Measurements from ENCODE around the gene FTCD. TPM values are rescaled to one million over a fixed set of nuclear protein-coding genes. Genes with fewer than 3 reads are reported as not detected.

The FTCD gene
- total and polyA plus RNA-seq, 2 experiments from 2014 or later: 18.9 to 27.4 TPM

DNA sequence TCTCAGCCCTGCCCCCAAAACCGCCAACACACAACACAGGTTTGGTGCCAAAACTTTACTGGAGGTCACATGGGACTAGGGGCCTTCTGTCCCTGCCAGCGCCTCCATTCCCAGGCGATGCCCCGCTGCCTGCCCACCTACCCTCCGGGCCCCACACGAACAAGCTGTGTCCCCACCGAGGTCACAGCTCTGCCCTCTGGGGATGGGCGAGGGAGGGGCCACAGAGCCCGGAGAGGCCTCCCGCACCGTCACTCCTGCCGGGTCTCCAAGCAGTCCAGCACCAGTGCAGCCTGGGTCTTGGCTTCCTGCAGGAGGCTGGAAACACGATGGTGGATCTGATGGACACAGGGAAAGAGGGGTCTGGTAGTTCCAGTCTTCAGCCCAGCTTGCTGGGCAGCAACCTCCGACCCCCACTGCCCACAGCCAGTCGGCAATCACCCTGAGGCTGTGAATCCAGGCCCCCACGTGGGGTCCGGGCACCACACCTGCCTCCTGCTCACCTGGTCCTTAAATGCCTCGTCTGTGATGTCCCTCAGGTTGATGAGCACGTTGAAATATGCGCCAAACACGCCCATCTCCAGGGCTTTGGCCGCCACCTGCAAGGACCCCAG, 18.5 kb downstream of the FTCD start:
- TF ChIP-seq, protein P1, sequence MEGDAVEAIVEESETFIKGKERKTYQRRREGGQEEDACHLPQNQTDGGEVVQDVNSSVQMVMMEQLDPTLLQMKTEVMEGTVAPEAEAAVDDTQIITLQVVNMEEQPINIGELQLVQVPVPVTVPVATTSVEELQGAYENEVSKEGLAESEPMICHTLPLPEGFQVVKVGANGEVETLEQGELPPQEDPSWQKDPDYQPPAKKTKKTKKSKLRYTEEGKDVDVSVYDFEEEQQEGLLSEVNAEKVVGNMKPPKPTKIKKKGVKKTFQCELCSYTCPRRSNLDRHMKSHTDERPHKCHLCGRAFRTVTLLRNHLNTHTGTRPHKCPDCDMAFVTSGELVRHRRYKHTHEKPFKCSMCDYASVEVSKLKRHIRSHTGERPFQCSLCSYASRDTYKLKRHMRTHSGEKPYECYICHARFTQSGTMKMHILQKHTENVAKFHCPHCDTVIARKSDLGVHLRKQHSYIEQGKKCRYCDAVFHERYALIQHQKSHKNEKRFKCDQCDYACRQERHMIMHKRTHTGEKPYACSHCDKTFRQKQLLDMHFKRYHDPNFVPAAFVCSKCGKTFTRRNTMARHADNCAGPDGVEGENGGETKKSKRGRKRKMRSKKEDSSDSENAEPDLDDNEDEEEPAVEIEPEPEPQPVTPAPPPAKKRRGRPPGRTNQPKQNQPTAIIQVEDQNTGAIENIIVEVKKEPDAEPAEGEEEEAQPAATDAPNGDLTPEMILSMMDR (IDR thresholded peaks at IDR 0.05; ENCODE audit: low read depth, low read length): no peak
- Histone ChIP-seq H3K27ac (no peak overlapping the region), H3K4me3 (no peak overlapping the region), H3K4me1 (ENCODE audit: low read depth) (no peaks in the 10 kb centered on the region), H3K9me3 (ENCODE audit: low read depth) (no peaks in the 10 kb centered on the region), H3K27me3 (peaks cover 15% of the 10 kb centered on the region), H3K36me3 (no peaks in the 10 kb centered on the region)
- no peak for DNase-seq (ENCODE audit: low read depth in 1 of 2, low spot score in 1 of 2)

DNA sequence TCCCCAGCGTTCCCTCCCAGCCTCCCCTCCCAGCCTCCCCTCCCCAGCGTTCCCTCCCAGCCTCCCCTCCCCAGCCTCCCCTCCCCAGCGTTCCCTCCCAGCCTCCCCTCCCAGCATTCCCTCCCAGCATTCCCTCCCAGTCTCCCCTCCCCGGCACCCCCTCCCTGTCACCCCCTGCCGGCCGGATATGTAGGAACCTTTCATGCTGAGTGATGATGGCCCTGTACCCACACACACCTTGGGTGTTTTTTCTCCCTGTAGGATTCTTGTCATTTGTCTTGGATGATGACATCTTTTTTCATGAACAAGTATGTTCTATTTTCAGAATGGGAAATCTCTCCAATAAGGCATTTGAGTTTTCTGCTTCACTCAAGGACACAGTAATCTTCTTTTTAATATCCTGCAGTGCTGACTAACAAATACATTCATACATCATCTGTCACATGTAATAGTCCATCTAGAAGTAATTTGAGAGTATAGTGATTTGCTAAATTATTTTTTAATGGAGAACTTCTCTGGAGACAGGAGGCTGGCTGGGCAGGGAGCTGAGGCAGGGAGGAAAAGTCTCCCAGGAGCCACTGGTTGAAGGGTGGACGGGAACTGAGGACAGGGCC, 19.5 kb downstream of the FTCD start:
- Histone ChIP-seq H3K4me3 (no peak overlapping the region), H3K4me1 (ENCODE audit: low read depth) (no peaks in the 10 kb centered on the region), H3K27ac (no peak overlapping the region), H3K36me3 (no peaks in the 10 kb centered on the region), H3K27me3 (peaks cover 7% of the 10 kb centered on the region), H3K9me3 (ENCODE audit: low read depth) (no peaks in the 10 kb centered on the region)
- TF ChIP-seq, protein P1 (IDR thresholded peaks at IDR 0.05; ENCODE audit: low read depth, low read length): no peak
- DNase-seq (ENCODE audit: low read depth in 1 of 2, low spot score in 1 of 2): no peak

- Histone ChIP-seq H3K4me1 (ENCODE audit: low read depth) (peaks cover 28% of the 10 kb centered on the region), H3K27me3 (no peaks in the 10 kb centered on the region), H3K9me3 (ENCODE audit: low read depth) (no peaks in the 10 kb centered on the region), H3K36me3 (no peaks in the 10 kb centered on the region), H3K27ac (no peak overlapping the region), H3K4me3 (no peak overlapping the region)
- DNase-seq (ENCODE audit: low read depth in 1 of 2, low spot score in 1 of 2): no peak
- TF ChIP-seq, protein P1 (IDR thresholded peaks at IDR 0.05; ENCODE audit: low read depth, low read length): no peak
These were observed 23.3 kb downstream of the FTCD start for GRCh38 chr21:46131838-46132651.

- H3K9me3 ChIP-seq (ENCODE audit: low read depth): no peaks in the 10 kb centered on the region
- no peak overlapping the region for H3K27ac ChIP-seq
- no peaks in the 10 kb centered on the region for H3K27me3 ChIP-seq
- no peaks in the 10 kb centered on the region for H3K36me3 ChIP-seq
- TF ChIP-seq, protein P1 (IDR thresholded peaks at IDR 0.05; ENCODE audit: low read depth, low read length): no peak
- H3K4me3 ChIP-seq: no peak overlapping the region
- peaks cover 31% of the 10 kb centered on the region for H3K4me1 ChIP-seq (ENCODE audit: low read depth)
- DNase-seq (ENCODE audit: low read depth in 1 of 2, low spot score in 1 of 2): peak in 1 of 2 donors; percentile 19
These were observed 23.9 kb downstream of the FTCD start for GRCh38 chr21:46131588-46131837.

- Histone ChIP-seq H3K27ac (peak overlapping the region; percentile 98), H3K36me3 (no peaks in the 10 kb centered on the region), H3K27me3 (no peaks in the 10 kb centered on the region), H3K4me1 (ENCODE audit: low read depth) (peaks cover 31% of the 10 kb centered on the region), H3K9me3 (ENCODE audit: low read depth) (no peaks in the 10 kb centered on the region), H3K4me3 (no peak overlapping the region)
- TF ChIP-seq, protein P1 (IDR thresholded peaks at IDR 0.05; ENCODE audit: low read depth, low read length): no peak
- DNase-seq (ENCODE audit: low read depth in 1 of 2, low spot score in 1 of 2): peak in 1 of 2 donors; percentile 41
These were observed 24.4 kb downstream of the FTCD start for GRCh38 chr21:46130831-46131587.
